ENCODE results near the gene SP8. TPM values are rescaled to one million over a fixed set of nuclear protein-coding genes. Genes with fewer than 3 reads are reported as not detected.

Gene SP8
- total and polyA plus RNA-seq, 9 of the 15 experiments (the other 6 are each of a cell fraction or from before 2014, with no cell fraction given) = 0.04 to 1.2 (median 0.19) TPM

GRCh38 chr7:20835111-20835750, 48.5 kb upstream of the SP8 start (continued):
- TF ChIP-seq, protein P1, sequence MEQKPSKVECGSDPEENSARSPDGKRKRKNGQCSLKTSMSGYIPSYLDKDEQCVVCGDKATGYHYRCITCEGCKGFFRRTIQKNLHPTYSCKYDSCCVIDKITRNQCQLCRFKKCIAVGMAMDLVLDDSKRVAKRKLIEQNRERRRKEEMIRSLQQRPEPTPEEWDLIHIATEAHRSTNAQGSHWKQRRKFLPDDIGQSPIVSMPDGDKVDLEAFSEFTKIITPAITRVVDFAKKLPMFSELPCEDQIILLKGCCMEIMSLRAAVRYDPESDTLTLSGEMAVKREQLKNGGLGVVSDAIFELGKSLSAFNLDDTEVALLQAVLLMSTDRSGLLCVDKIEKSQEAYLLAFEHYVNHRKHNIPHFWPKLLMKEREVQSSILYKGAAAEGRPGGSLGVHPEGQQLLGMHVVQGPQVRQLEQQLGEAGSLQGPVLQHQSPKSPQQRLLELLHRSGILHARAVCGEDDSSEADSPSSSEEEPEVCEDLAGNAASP (IDR thresholded peaks at IDR 0.05) = no peak
- no peak for TF ChIP-seq E4F1 (CRISPR knock-in tag; IDR thresholded peaks at IDR 0.05; ENCODE audit: borderline replicate concordance)
- TF ChIP-seq ZBTB26 (CRISPR knock-in tag; IDR thresholded peaks at IDR 0.05) = no peak
- TF ChIP-seq DPF2 (IDR thresholded peaks at IDR 0.05) = no peak
- TF ChIP-seq SMARCA4 (IDR thresholded peaks at IDR 0.05) = no peak
- TF ChIP-seq ZNF75A (CRISPR knock-in tag; IDR thresholded peaks at IDR 0.05) = no peak
- no peak for TF ChIP-seq HDAC3 (IDR thresholded peaks at IDR 0.05; ENCODE audit: borderline replicate concordance, partially characterized antibody)
- no peak for TF ChIP-seq RBM34 (IDR thresholded peaks at IDR 0.05; ENCODE audit: borderline replicate concordance, insufficient read depth, low read length)
- no peak for TF ChIP-seq HNRNPLL (IDR thresholded peaks at IDR 0.05; ENCODE audit: low read depth, low read length, poor library complexity, severe bottlenecking)
- no peak for TF ChIP-seq ZNF224 (CRISPR knock-in tag; IDR thresholded peaks at IDR 0.05)
- TF ChIP-seq HSF4 (CRISPR knock-in tag; IDR thresholded peaks at IDR 0.05; ENCODE audit: borderline replicate concordance) = no peak
- TF ChIP-seq, protein P2, sequence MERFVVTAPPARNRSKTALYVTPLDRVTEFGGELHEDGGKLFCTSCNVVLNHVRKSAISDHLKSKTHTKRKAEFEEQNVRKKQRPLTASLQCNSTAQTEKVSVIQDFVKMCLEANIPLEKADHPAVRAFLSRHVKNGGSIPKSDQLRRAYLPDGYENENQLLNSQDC (CRISPR knock-in tag; IDR thresholded peaks at IDR 0.05) = no peak
- no peak for TF ChIP-seq PHF20 (IDR thresholded peaks at IDR 0.05; ENCODE audit: partially characterized antibody)
- no peak for TF ChIP-seq RBM14 (IDR thresholded peaks at IDR 0.05; ENCODE audit: borderline replicate concordance, insufficient read depth, low read depth, low read length)
- TF ChIP-seq MTA3 (IDR thresholded peaks at IDR 0.05; ENCODE audit: borderline replicate concordance) = no peak
- TF ChIP-seq, protein P3, sequence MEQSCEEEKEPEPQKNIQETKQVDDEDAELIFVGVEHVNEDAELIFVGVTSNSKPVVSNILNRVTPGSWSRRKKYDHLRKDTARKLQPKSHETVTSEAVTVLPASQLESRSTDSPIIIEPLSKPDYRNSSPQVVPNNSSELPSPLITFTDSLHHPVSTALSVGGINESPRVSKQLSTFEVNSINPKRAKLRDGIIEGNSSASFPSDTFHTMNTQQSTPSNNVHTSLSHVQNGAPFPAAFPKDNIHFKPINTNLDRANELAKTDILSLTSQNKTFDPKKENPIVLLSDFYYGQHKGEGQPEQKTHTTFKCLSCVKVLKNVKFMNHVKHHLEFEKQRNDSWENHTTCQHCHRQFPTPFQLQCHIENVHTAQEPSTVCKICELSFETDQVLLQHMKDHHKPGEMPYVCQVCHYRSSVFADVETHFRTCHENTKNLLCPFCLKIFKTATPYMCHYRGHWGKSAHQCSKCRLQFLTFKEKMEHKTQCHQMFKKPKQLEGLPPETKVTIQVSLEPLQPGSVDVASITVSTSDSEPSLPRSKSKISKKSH (CRISPR knock-in tag; IDR thresholded peaks at IDR 0.05) = no peak
- TF ChIP-seq ZFPM2 (CRISPR knock-in tag; IDR thresholded peaks at IDR 0.05) = no peak
- peak; percentile 57 for TF ChIP-seq MEIS2 (IDR thresholded peaks at IDR 0.05; ENCODE audit: partially characterized antibody)
- TF ChIP-seq POLR2G (IDR thresholded peaks at IDR 0.05; ENCODE audit: low read depth, low read length) = peak; percentile 63
- TF ChIP-seq, protein P4, sequence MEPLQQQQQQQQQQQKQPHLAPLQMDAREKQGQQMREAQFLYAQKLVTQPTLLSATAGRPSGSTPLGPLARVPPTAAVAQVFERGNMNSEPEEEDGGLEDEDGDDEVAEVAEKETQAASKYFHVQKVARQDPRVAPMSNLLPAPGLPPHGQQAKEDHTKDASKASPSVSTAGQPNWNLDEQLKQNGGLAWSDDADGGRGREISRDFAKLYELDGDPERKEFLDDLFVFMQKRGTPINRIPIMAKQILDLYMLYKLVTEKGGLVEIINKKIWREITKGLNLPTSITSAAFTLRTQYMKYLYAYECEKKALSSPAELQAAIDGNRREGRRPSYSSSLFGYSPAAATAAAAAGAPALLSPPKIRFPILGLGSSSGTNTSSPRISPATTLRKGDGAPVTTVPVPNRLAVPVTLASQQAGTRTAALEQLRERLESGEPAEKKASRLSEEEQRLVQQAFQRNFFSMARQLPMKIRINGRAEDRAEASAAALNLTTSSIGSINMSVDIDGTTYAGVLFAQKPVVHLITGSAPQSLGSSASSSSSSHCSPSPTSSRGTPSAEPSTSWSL (CRISPR knock-in tag; IDR thresholded peaks at IDR 0.05; ENCODE audit: borderline replicate concordance) = no peak
